ENCODE data around the gene ATP6V1C2. TPM values are rescaled to one million over a fixed set of nuclear protein-coding genes. Genes with fewer than 3 reads are reported as not detected.
A peak's percentile ranks its signal among the peaks of the same experiment; 100 is the strongest.

The ATP6V1C2 gene
- total and polyA plus RNA-seq, 2 experiments from 2014 or later, result 0.57 to 2.0 TPM

DNA sequence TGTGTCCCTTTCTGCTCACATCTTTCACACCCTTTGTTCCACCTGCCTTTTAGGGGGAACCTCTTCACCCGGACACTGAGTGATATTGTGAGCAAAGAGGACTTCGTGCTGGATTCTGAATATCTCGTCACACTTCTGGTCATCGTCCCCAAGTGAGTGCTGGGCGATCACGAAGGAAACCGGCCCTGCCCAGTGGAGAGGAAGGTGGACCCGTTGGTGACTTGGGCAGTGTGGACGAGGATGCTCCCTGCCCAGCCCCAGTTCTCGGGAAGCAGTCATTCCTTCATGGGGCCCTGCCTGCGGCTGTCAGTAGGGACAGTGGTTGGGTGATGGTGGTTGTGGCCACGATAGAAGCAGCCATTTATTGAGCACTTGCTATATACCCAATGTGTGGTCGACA, 50.4 kb downstream of the ATP6V1C2 start:
- Histone ChIP-seq H4K20me1 (ENCODE audit: insufficient read depth, poor library complexity, severe bottlenecking) (no peaks in the 10 kb centered on the region), H3K79me2 (no peaks in the 10 kb centered on the region), H3K9me3 (ENCODE audit: low read depth) (no peaks in the 10 kb centered on the region), H3K36me3 (replicated peaks; ENCODE audit: insufficient read depth, low read depth) (no peaks in the 10 kb centered on the region), H3K27me3 (no peaks in the 10 kb centered on the region), H3K27ac (no peak overlapping the region), H2AFZ (no peak overlapping the region), H3K4me3 (no peak overlapping the region), H3K4me2 (no peak overlapping the region), H3K9me2 (replicated peaks; ENCODE audit: insufficient read depth) (no peaks in the 10 kb centered on the region), H3K4me1 (ENCODE audit: insufficient read depth) (peaks cover 19% of the 10 kb centered on the region)
- WGBS (ENCODE audit: low lambda C conversion rate, missing lambda C conversion rate), result 96% methylated on average over 13 of the region's 13 CpGs
- no peak for DNase-seq (ENCODE audit: low spot score)
- TF ChIP-seq EZH2phosphoT487 (IDR thresholded peaks at IDR 0.05; ENCODE audit: low read depth, severe bottlenecking, unreplicated experiment) (no peak), EZH2 (IDR thresholded peaks at IDR 0.05; ENCODE audit: borderline replicate concordance) (no peak)
- TF ChIP-seq, protein P1, sequence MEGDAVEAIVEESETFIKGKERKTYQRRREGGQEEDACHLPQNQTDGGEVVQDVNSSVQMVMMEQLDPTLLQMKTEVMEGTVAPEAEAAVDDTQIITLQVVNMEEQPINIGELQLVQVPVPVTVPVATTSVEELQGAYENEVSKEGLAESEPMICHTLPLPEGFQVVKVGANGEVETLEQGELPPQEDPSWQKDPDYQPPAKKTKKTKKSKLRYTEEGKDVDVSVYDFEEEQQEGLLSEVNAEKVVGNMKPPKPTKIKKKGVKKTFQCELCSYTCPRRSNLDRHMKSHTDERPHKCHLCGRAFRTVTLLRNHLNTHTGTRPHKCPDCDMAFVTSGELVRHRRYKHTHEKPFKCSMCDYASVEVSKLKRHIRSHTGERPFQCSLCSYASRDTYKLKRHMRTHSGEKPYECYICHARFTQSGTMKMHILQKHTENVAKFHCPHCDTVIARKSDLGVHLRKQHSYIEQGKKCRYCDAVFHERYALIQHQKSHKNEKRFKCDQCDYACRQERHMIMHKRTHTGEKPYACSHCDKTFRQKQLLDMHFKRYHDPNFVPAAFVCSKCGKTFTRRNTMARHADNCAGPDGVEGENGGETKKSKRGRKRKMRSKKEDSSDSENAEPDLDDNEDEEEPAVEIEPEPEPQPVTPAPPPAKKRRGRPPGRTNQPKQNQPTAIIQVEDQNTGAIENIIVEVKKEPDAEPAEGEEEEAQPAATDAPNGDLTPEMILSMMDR (IDR thresholded peaks at IDR 0.05; ENCODE audit: poor library complexity), result no peak

DNA sequence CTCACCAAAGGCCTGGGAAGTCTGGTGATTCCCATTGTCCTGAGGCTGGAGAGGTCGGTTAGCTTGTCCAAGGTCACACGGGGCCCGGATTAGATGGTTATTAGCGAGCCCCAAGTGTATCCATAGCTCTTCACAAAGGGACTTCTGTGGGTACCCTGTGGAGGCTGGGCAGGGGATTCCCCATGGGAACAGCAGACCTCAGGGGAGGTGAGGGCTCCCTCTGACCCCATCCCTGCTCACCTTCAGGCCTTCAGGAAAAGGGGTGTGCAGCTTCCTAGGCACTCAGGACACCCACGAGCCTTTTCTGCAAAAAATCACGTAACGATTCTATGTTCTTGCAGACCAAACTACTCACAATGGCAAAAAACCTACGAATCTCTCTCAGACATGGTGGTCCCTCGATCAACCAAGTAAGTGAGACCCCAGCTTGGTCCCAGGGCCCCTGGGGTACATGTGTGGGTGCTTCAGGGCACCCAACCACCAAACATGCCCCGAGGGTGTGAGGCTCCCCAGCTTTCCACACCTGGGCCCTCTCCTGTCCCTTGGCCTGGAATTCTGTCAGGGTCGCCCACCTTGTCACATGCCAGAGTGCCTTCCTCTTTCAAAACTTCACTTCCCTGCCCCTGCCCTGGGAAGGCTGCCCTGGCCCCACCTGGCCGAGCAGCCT, 50.9 kb downstream of the ATP6V1C2 start:
- H3K79me2 ChIP-seq, result no peaks in the 10 kb centered on the region
- no peaks in the 10 kb centered on the region for H3K27me3 ChIP-seq
- 94% methylated on average over 12 of the region's 12 CpGs for WGBS (ENCODE audit: low lambda C conversion rate, missing lambda C conversion rate)
- no peak overlapping the region for H3K4me3 ChIP-seq
- H3K9me3 ChIP-seq (ENCODE audit: low read depth), result no peaks in the 10 kb centered on the region
- H3K36me3 ChIP-seq (replicated peaks; ENCODE audit: insufficient read depth, low read depth), result no peaks in the 10 kb centered on the region
- no peaks in the 10 kb centered on the region for H4K20me1 ChIP-seq (ENCODE audit: insufficient read depth, poor library complexity, severe bottlenecking)
- no peak overlapping the region for H3K27ac ChIP-seq
- no peak overlapping the region for H2AFZ ChIP-seq
- H3K9me2 ChIP-seq (replicated peaks; ENCODE audit: insufficient read depth), result no peaks in the 10 kb centered on the region
- TF ChIP-seq EZH2phosphoT487 (IDR thresholded peaks at IDR 0.05; ENCODE audit: low read depth, severe bottlenecking, unreplicated experiment) (no peak), EZH2 (IDR thresholded peaks at IDR 0.05; ENCODE audit: borderline replicate concordance) (no peak)
- TF ChIP-seq, protein P1 (IDR thresholded peaks at IDR 0.05; ENCODE audit: poor library complexity), result no peak
- DNase-seq (ENCODE audit: low spot score), result no peak
- peaks cover 19% of the 10 kb centered on the region for H3K4me1 ChIP-seq (ENCODE audit: insufficient read depth)
- H3K4me2 ChIP-seq, result no peak overlapping the region

DNA sequence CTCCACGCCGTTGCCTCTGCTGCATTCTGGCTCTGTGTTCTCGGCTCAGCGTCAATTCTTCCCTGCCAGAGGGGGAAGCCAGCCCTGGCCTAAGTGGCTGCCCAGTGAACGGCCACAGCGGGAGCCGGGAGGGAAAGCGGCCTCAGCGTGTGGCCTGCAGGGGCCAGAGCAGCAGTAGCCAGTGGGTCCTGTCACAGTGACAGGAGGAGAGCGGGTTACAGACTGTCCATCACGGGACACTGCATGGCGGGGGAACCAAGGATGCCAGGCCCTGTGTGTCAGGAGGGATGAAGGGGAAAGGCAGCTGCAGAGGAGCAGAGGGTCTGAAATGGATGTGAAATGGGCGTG, 51.4 kb downstream of the ATP6V1C2 start:
- no peaks in the 10 kb centered on the region for H3K9me2 ChIP-seq (replicated peaks; ENCODE audit: insufficient read depth)
- H3K27ac ChIP-seq, result no peak overlapping the region
- no peaks in the 10 kb centered on the region for H3K36me3 ChIP-seq (replicated peaks; ENCODE audit: insufficient read depth, low read depth)
- no peaks in the 10 kb centered on the region for H3K9me3 ChIP-seq (ENCODE audit: low read depth)
- 87% methylated on average over 13 of the region's 13 CpGs for WGBS (ENCODE audit: low lambda C conversion rate, missing lambda C conversion rate)
- no peak overlapping the region for H2AFZ ChIP-seq
- no peaks in the 10 kb centered on the region for H3K79me2 ChIP-seq
- H3K27me3 ChIP-seq, result no peaks in the 10 kb centered on the region
- H3K4me2 ChIP-seq, result no peak overlapping the region
- peaks cover 19% of the 10 kb centered on the region for H3K4me1 ChIP-seq (ENCODE audit: insufficient read depth)
- no peak for DNase-seq (ENCODE audit: low spot score)
- no peak overlapping the region for H3K4me3 ChIP-seq
- no peaks in the 10 kb centered on the region for H4K20me1 ChIP-seq (ENCODE audit: insufficient read depth, poor library complexity, severe bottlenecking)
- TF ChIP-seq EZH2phosphoT487 (IDR thresholded peaks at IDR 0.05; ENCODE audit: low read depth, severe bottlenecking, unreplicated experiment) (no peak), EZH2 (IDR thresholded peaks at IDR 0.05; ENCODE audit: borderline replicate concordance) (no peak)

DNA sequence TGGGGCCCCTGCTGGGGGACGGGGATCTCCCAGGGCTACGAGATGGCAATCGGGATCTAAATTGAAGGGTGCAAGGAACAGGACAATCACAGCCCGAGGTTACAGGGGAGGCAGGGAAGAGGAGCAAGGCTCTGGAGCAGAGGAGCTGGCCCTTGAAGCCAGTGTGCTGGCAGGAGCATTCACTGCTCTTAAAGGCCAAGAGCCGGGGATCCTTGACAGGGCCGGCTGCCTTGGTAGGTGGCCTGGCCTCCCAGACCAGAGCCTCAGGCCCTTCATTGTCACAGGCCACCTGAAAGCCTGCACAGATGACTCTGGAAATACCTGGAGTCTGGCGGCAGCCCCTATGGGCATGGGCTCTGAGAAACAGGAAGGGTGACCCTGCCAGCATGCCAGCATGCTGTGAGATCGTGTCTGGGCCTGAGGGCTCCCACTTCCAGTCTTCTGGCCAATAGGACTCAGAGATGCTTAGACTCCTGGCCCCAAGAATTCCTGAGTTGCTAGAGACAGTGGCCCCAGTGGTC, 52.5 kb downstream of the ATP6V1C2 start:
- H3K36me3 ChIP-seq (replicated peaks; ENCODE audit: insufficient read depth, low read depth), result no peaks in the 10 kb centered on the region
- H3K9me2 ChIP-seq (replicated peaks; ENCODE audit: insufficient read depth), result no peaks in the 10 kb centered on the region
- H3K27me3 ChIP-seq, result no peaks in the 10 kb centered on the region
- H3K79me2 ChIP-seq, result no peaks in the 10 kb centered on the region
- H4K20me1 ChIP-seq (ENCODE audit: insufficient read depth, poor library complexity, severe bottlenecking), result no peaks in the 10 kb centered on the region
- no peak for DNase-seq (ENCODE audit: low spot score)
- H2AFZ ChIP-seq, result no peak overlapping the region
- TF ChIP-seq, protein P1 (IDR thresholded peaks at IDR 0.05; ENCODE audit: poor library complexity), result no peak
- no peak for TF ChIP-seq EZH2 (IDR thresholded peaks at IDR 0.05; ENCODE audit: borderline replicate concordance)
- H3K4me2 ChIP-seq, result no peak overlapping the region
- no peaks in the 10 kb centered on the region for H3K9me3 ChIP-seq (ENCODE audit: low read depth)
- H3K4me1 ChIP-seq (ENCODE audit: insufficient read depth), result peaks cover 19% of the 10 kb centered on the region
- no peak overlapping the region for H3K4me3 ChIP-seq
- 53% methylated on average over 8 of the region's 8 CpGs for WGBS (ENCODE audit: low lambda C conversion rate, missing lambda C conversion rate)
- peak overlapping the region; percentile 84 for H3K27ac ChIP-seq

All from hepatocyte (in vitro differentiated cells).